A549 (cell line): ENCODE data around the gene MOSMO. TPM values are rescaled to one million over a fixed set of nuclear protein-coding genes. Genes with fewer than 3 reads are reported as not detected.

ENCODE experiments used
- ATAC-seq, 2 experiments: fragments of 200-7000 bp in 1 of 2; fragments of >200 bp in 1 of 2; cut with Nextera tagmentation in 1 of 2; cut with Tn5 transposase in 1 of 2; 3 replicates each; pipeline versions ENCODE4 v1.8.0 to v1.9.1; 2018 to 2020; ENCODE audit warnings: mild to moderate bottlenecking in 1 of 2, moderate library complexity in 1 of 2
- CTCF ChIA-PET: fragments of 300-600 bp; sonication (Branson Sonifier 250); formaldehyde crosslinking; extraction: SDS; loops from one replicate; lab custom pipeline; 2021; ENCODE audit warnings: antibody characterized with exemption, inconsistent platforms; lab: Yijun Ruan, JAX
- POLR2A ChIA-PET: fragments of 350-600 bp; formaldehyde crosslinking; extraction: SDS; loops from one replicate; lab custom pipeline; 2021; ENCODE audit warnings: antibody characterized with exemption, inconsistent platforms; lab: Yijun Ruan, JAX
- DNase-seq, 2 experiments: peaks; one replicate each; pipeline versions ENCODE4 v3.0.0 to v3.0.0-alpha.2; 2011 to 2016; ENCODE audit warnings: low read depth in 1 of 2, low spot score in 1 of 2
- FAIRE-seq: peaks from 2 replicates; lab custom pipeline; 2011; peaks lifted over from hg19 to GRCh38; lab: Jason Lieb, UNC
- H3K27ac ChIP-seq, 2 experiments: fragments of >200 bp; sonication (Bioruptor Twin); formaldehyde crosslinking; 3 replicates each; pipeline ENCODE4 v1.5.1; 2016 to 2017
- H3K4me1 ChIP-seq: fragments of >200 bp; sonication (Bioruptor Twin); formaldehyde crosslinking; 3 replicates; pipeline ENCODE4 v1.6.1; 2016
- H3K4me2 ChIP-seq: fragments of >200 bp; sonication (Bioruptor Twin); formaldehyde crosslinking; 3 replicates; pipeline ENCODE4 v1.6.1; 2016
- H3K4me3 ChIP-seq: fragments of >200 bp; sonication (Bioruptor Twin); formaldehyde crosslinking; 3 replicates; pipeline ENCODE4 v1.5.1; 2016
- H3K9me3 ChIP-seq: fragments of >200 bp; sonication (Bioruptor Twin); formaldehyde crosslinking; 3 replicates; pipeline ENCODE4 v1.6.1; 2016
- BHLHE40 ChIP-seq: IDR thresholded peaks from 2 replicates; pipeline ENCODE4 v1.6.1; 2012; ENCODE audit warnings: low read depth, low read length, inconsistent platforms
- CBX8 ChIP-seq: fragments of 200-600 bp; sonication (generic); IDR thresholded peaks from 2 replicates; pipeline ENCODE4 v1.6.1; 2016
- CHD2 ChIP-seq: fragments of 150-350 bp; IDR thresholded peaks from 2 replicates; pipeline ENCODE4 v1.6.1; 2014; ENCODE audit warnings: low read length; ENCODE audit not compliant: partially characterized antibody
- E2F6 ChIP-seq: IDR thresholded peaks from 2 replicates; pipeline ENCODE4 v1.6.1; 2012; ENCODE audit warnings: low read depth, borderline replicate concordance
- FOSB ChIP-seq: fragments of 250-450 bp; sonication (Bioruptor Pico); IDR thresholded peaks from 2 replicates; pipeline ENCODE4 v1.5.0; 2020; ENCODE audit warnings: mild to moderate bottlenecking, moderate library complexity
- GATA3 ChIP-seq: IDR thresholded peaks from 2 replicates; pipeline ENCODE4 v1.6.1; 2012; ENCODE audit warnings: borderline replicate concordance
- HES2 ChIP-seq: fragments of >200 bp; sonication (Bioruptor Twin); formaldehyde crosslinking; IDR thresholded peaks from 2 replicates; pipeline ENCODE4 v1.6.1; 2016
- HEYL ChIP-seq: fragments of 250-450 bp; sonication (Bioruptor Pico); IDR thresholded peaks from 2 replicates; pipeline ENCODE4 v1.8.0; 2021; ENCODE audit warnings: mild to moderate bottlenecking, moderate library complexity
- HMGXB4 ChIP-seq: fragments of 250-450 bp; sonication (Bioruptor Pico); IDR thresholded peaks from 2 replicates; pipeline ENCODE4 v1.5.0; 2021; ENCODE audit warnings: mild to moderate bottlenecking, moderate library complexity, borderline replicate concordance
- KDM1A ChIP-seq: fragments of 200-600 bp; sonication (generic); IDR thresholded peaks from 2 replicates; pipeline ENCODE4 v1.6.1; 2016; ENCODE audit warnings: low read depth, mild to moderate bottlenecking
- MAFK ChIP-seq: fragments of 450-650 bp; IDR thresholded peaks from 2 replicates; pipeline ENCODE4 v1.6.1; 2014; ENCODE audit not compliant: partially characterized antibody
- MAZ ChIP-seq: fragments of 150-350 bp; IDR thresholded peaks from 2 replicates; pipeline ENCODE4 v1.6.1; 2014; ENCODE audit warnings: antibody characterized with exemption, low read depth, low read length, borderline replicate concordance
- NPAS2 ChIP-seq: fragments of 250-450 bp; sonication (Bioruptor Pico); IDR thresholded peaks from 2 replicates; pipeline ENCODE4 v1.8.0; 2022; ENCODE audit warnings: mild to moderate bottlenecking, moderate library complexity, borderline replicate concordance
- POLR2AphosphoS2 ChIP-seq: conservative IDR thresholded peaks from 2 replicates; pipeline ENCODE4 v1.6.1; 2012; ENCODE audit warnings: low read length, improper control_type of control experiment, inconsistent platforms
- RFX5 ChIP-seq: fragments of 450-650 bp; IDR thresholded peaks from 2 replicates; pipeline ENCODE4 v1.7.1; 2014; ENCODE audit warnings: antibody characterized with exemption, mild to moderate bottlenecking, moderate library complexity
- RNF2 ChIP-seq: fragments of 200-600 bp; sonication (generic); IDR thresholded peaks from 2 replicates; pipeline ENCODE4 v1.6.1; 2016; ENCODE audit warnings: low read depth, mild to moderate bottlenecking, antibody characterized with exemption, moderate library complexity, borderline replicate concordance
- ZC3H11A ChIP-seq: fragments of 450-650 bp; IDR thresholded peaks from 2 replicates; pipeline ENCODE4 v1.6.1; 2014; ENCODE audit warnings: antibody characterized with exemption, mild to moderate bottlenecking
- ZNF302 ChIP-seq: fragments of 250-450 bp; sonication (Bioruptor Pico); IDR thresholded peaks from 2 replicates; pipeline ENCODE4 v1.9.0; 2021; ENCODE audit warnings: inconsistent platforms, mild to moderate bottlenecking, moderate library complexity
- ZSCAN20 ChIP-seq: fragments of 250-450 bp; sonication (Bioruptor Pico); IDR thresholded peaks from 2 replicates; pipeline ENCODE4 v1.8.0; 2022; ENCODE audit warnings: mild to moderate bottlenecking, moderate library complexity
- WGBS: methylation state at CpG from one replicate; pipeline ENCODE4 v1.1.6; 2017; ENCODE audit errors: missing lambda C conversion rate; 5-methylcytosine and 5-hydroxymethylcytosine counted together
- polyA plus RNA-seq, 4 experiments: library from polyadenylated mRNA; depleted of rRNA in 3 of 4; stranded (reverse); fragments of >200 nt; fragmentation: RNase III in 1 of 4; extraction: RNeasy Plus Mini Kit Qiagen cat#74134 plus additional on column Dnase treatment in 1 of 4; gene quantifications; 2 replicates in 3 of 4; 3 replicates in 1 of 4; pipeline ENCODE4 v1.2.3, GENCODE V29; 2011 to 2017

The MOSMO gene
- polyA plus RNA-seq, 2 of the 4 experiments (the other 2 are of a cell fraction): 9.7 to 14.4 TPM

GRCh38 chr16:21959050-21959449 lies 48.9 kb upstream of the MOSMO start:
- DNase-seq (no peak), FAIRE-seq (no peak)

GRCh38 chr16:21962475-21962874 lies 45.4 kb upstream of the MOSMO start:
- Histone ChIP-seq H3K9me3 (no peaks in the 10 kb centered on the region), H3K4me3 (no peak overlapping the region), H3K4me2 (no peak overlapping the region), H3K4me1 (no peaks in the 10 kb centered on the region), H3K27ac (no peak overlapping the region)
- no peak for ATAC-seq
- CTCF ChIA-PET: interaction anchor here (1.1 kb wide), 1 partner anchor 226 kb away, joined by 6 read pairs; no protein-coding TSS in a partner anchor
- WGBS: 86% methylated on average over 5 of the region's 5 CpGs
- POLR2A ChIA-PET: no interaction called here
- DNase-seq: no peak
- peak; percentile 7 for FAIRE-seq
- TF ChIP-seq MAZ (no peak), ZNF302 (no peak)

More at GRCh38 chr16:21959050-21959449, 48.9 kb upstream of the MOSMO start:
- CTCF ChIA-PET: interaction anchor here (1.2 to 1.7 kb wide), 4 partner anchors 8 to 229 kb away, joined by 3 to 9 read pairs (median 6); no protein-coding TSS in a partner anchor
- no peak for ATAC-seq
- Histone ChIP-seq H3K4me2 (no peak overlapping the region), H3K4me3 (no peak overlapping the region), H3K27ac (no peak overlapping the region), H3K4me1 (peaks cover 8% of the 10 kb centered on the region; the same call in 2 of the 3 replicates), H3K9me3 (no peaks in the 10 kb centered on the region)
- POLR2A ChIA-PET: no interaction called here
- TF ChIP-seq RNF2 (no peak), HEYL (CRISPR knock-in tag) (no peak), MAFK (no peak), HMGXB4 (CRISPR knock-in tag) (no peak), BHLHE40 (no peak), CBX8 (no peak), CHD2 (no peak), KDM1A (no peak), HES2 (no peak), GATA3 (no peak), ZNF302 (no peak), NPAS2 (CRISPR knock-in tag) (no peak), ZSCAN20 (CRISPR knock-in tag) (no peak), E2F6 (no peak), MAZ (no peak)
- WGBS: 83% methylated on average over 3 of the region's 3 CpGs

- TF ChIP-seq ZC3H11A: no peak
- no peak for TF ChIP-seq HES2
- no peak for TF ChIP-seq NPAS2 (CRISPR knock-in tag)
- TF ChIP-seq POLR2AphosphoS2: no peak
- no peak for TF ChIP-seq FOSB (CRISPR knock-in tag)
- TF ChIP-seq RNF2: no peak
- TF ChIP-seq GATA3: no peak
- no peak for TF ChIP-seq RFX5
- no peak for TF ChIP-seq ZNF302
- no peak for TF ChIP-seq CHD2
- no peak for TF ChIP-seq BHLHE40
- no peak overlapping the region for H3K27ac ChIP-seq
- ATAC-seq (no peak), DNase-seq (no peak), FAIRE-seq (no peak)
- no peak overlapping the region for H3K4me3 ChIP-seq
- no peaks in the 10 kb centered on the region for H3K9me3 ChIP-seq
- WGBS: 97% methylated on average over 3 of the region's 3 CpGs
- ChIA-PET POLR2A (no interaction called here), CTCF (interaction anchor here (2.2 to 2.8 kb wide), 2 partner anchors 114 to 225 kb away, joined by 6 to 7 read pairs; no protein-coding TSS in a partner anchor)
- no peak overlapping the region for H3K4me2 ChIP-seq
- H3K4me1 ChIP-seq: no peaks in the 10 kb centered on the region
Observed at GRCh38 chr16:21963887-21964286, 44.0 kb upstream of the MOSMO start.
